ENCODE measurements around the gene OTX1.

Gene OTX1

DNA sequence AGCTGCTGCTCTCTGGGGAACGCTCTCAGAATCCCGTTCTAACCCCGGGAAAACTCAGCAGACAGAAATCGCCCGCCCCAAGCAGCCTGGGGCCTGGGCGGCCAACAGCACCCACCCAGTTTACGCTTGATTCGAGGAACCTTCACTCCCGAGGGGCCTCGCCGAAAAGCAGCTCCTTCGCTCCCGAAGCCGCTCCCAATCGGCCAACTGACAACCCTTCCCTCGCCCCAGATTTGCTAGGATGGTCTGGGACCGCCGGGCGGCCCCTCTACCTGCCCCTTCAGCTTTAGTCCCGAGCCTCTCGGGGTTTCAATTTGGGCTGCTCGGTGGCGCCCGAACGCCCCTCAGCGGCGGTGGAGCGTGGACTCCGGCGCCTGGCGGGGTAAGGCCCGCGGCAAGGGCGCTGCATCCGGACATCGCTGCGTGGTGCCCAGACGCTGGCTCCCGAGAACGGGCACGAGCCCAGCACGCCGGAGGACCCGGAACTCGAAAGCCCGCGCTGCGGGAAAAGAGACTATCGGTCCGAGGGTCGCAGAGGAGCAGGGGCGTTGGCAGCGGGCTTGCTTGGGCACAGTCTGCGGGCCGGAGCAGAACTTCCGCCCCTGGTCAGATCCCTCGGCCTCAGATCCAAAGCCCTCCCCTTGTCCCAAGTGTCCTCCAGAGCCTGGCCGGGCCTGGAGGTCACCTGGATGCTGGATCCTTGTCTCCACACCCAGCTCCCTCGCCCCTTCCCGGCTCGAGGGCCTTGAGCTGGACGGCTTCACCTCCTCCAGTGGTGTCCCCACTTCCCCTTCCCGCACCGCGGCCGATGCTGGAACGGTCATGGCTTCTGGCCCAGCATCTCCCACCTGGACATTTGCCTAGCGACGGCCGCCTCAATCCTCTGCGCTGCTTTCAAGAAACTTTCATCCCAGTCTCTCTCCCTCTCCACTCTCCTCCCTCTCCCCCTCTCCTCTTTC, 3.0 kb upstream of the OTX1 start:
- Histone ChIP-seq H3K9ac (no peak overlapping the region), H3K4me1 (peaks cover 3% of the 10 kb centered on the region), H3K36me3 (ENCODE audit: control insufficient read depth, insufficient read depth, low read length) (no peaks in the 10 kb centered on the region), H3K27me3 (ENCODE audit: control insufficient read depth, insufficient read depth, low read length) (peaks cover 18% of the 10 kb centered on the region), H3K27ac (no peak overlapping the region), H3K79me2 (no peaks in the 10 kb centered on the region), H3K4me3 (ENCODE audit: low read depth, low read length) (no peak overlapping the region), H3K9me3 (ENCODE audit: control insufficient read depth, low read length) (no peaks in the 10 kb centered on the region), H3K4me2 (ENCODE audit: low read length) (no peak overlapping the region), H2AFZ (no peak overlapping the region)
- TF ChIP-seq, protein P1, sequence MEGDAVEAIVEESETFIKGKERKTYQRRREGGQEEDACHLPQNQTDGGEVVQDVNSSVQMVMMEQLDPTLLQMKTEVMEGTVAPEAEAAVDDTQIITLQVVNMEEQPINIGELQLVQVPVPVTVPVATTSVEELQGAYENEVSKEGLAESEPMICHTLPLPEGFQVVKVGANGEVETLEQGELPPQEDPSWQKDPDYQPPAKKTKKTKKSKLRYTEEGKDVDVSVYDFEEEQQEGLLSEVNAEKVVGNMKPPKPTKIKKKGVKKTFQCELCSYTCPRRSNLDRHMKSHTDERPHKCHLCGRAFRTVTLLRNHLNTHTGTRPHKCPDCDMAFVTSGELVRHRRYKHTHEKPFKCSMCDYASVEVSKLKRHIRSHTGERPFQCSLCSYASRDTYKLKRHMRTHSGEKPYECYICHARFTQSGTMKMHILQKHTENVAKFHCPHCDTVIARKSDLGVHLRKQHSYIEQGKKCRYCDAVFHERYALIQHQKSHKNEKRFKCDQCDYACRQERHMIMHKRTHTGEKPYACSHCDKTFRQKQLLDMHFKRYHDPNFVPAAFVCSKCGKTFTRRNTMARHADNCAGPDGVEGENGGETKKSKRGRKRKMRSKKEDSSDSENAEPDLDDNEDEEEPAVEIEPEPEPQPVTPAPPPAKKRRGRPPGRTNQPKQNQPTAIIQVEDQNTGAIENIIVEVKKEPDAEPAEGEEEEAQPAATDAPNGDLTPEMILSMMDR (IDR thresholded peaks at IDR 0.05) = no peak

GRCh38 chr2:63048367-63049171, 2.1 kb upstream of the OTX1 start:
- no peaks in the 10 kb centered on the region for H3K79me2 ChIP-seq
- no peaks in the 10 kb centered on the region for H3K9me3 ChIP-seq (ENCODE audit: control insufficient read depth, low read length)
- peaks cover 21% of the 10 kb centered on the region for H3K27me3 ChIP-seq (ENCODE audit: control insufficient read depth, insufficient read depth, low read length)
- no peak overlapping the region for H3K9ac ChIP-seq
- H3K4me3 ChIP-seq (ENCODE audit: low read depth, low read length) = no peak overlapping the region
- H3K4me1 ChIP-seq = peaks cover 3% of the 10 kb centered on the region
- H3K4me2 ChIP-seq (ENCODE audit: low read length) = no peak overlapping the region
- H2AFZ ChIP-seq = no peak overlapping the region
- no peak overlapping the region for H3K27ac ChIP-seq
- H3K36me3 ChIP-seq (ENCODE audit: control insufficient read depth, insufficient read depth, low read length) = no peaks in the 10 kb centered on the region
- TF ChIP-seq, protein P1 (IDR thresholded peaks at IDR 0.05) = no peak

DNA sequence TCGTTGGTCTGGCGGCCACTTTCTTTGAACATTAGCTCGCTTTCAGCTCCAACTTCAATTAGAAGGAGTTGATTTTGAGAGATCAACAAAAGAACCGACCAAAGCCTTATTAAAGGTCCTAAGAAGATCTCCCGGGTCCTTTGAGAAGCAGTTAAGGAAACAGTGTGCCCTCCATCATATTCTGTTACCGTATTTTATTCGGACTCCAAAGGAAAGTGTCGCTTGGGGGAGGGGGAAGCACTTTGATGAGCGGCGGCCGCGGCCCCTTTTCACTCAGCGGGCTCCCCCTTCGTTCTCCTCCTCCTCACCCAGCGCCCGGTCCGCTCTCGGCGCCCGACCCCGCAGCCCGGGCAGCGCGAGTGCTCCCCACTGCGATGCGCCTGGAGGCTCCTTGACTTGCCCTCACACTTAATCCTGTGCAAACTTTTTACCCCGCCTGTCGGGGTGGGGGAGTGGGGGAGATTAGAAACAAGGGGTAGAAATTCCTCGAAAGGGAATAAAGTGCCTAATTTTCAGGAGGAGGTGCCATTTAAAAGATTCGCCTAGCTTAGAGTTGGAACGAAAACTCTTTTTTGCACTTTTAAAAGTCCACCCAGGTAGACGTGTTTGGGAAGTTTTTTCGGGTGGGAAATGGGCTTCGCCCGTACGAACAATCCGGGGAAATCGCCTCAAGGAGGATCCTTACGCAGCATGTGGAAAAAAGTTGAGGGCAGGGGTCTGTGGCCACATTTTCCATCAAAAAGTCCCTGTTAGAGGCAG, 1.2 kb upstream of the OTX1 start:
- peaks cover 3% of the 10 kb centered on the region for H3K4me1 ChIP-seq
- peaks cover 29% of the 10 kb centered on the region for H3K27me3 ChIP-seq (ENCODE audit: control insufficient read depth, insufficient read depth, low read length)
- TF ChIP-seq, protein P1 (IDR thresholded peaks at IDR 0.05) = no peak
- no peak overlapping the region for H3K27ac ChIP-seq
- peak overlapping the region; percentile 58 for H3K4me2 ChIP-seq (ENCODE audit: low read length)
- H3K79me2 ChIP-seq = no peaks in the 10 kb centered on the region
- no peak overlapping the region for H3K4me3 ChIP-seq (ENCODE audit: low read depth, low read length)
- no peak overlapping the region for H3K9ac ChIP-seq
- no peaks in the 10 kb centered on the region for H3K36me3 ChIP-seq (ENCODE audit: control insufficient read depth, insufficient read depth, low read length)
- peak overlapping the region; percentile 75 for H2AFZ ChIP-seq
- no peaks in the 10 kb centered on the region for H3K9me3 ChIP-seq (ENCODE audit: control insufficient read depth, low read length)

- Histone ChIP-seq H3K36me3 (ENCODE audit: control insufficient read depth, insufficient read depth, low read length) (no peaks in the 10 kb centered on the region), H3K9ac (no peak overlapping the region), H3K4me3 (ENCODE audit: low read depth, low read length) (no peak overlapping the region), H3K79me2 (no peaks in the 10 kb centered on the region), H3K27me3 (ENCODE audit: control insufficient read depth, insufficient read depth, low read length) (peaks cover 30% of the 10 kb centered on the region), H3K4me1 (peaks cover 3% of the 10 kb centered on the region), H2AFZ (peak overlapping the region; percentile 75), H3K27ac (no peak overlapping the region), H3K4me2 (ENCODE audit: low read length) (peak overlapping the region; percentile 58), H3K9me3 (ENCODE audit: control insufficient read depth, low read length) (no peaks in the 10 kb centered on the region)
- TF ChIP-seq, protein P1 (IDR thresholded peaks at IDR 0.05) = no peak
Observed at GRCh38 chr2:63049970-63050333, 678 bp upstream of the OTX1 start.

Data from parathyroid adenoma (tissue), 2 donors.